ENCODE measurements around the gene SLC35F4.

Gene SLC35F4

DNA sequence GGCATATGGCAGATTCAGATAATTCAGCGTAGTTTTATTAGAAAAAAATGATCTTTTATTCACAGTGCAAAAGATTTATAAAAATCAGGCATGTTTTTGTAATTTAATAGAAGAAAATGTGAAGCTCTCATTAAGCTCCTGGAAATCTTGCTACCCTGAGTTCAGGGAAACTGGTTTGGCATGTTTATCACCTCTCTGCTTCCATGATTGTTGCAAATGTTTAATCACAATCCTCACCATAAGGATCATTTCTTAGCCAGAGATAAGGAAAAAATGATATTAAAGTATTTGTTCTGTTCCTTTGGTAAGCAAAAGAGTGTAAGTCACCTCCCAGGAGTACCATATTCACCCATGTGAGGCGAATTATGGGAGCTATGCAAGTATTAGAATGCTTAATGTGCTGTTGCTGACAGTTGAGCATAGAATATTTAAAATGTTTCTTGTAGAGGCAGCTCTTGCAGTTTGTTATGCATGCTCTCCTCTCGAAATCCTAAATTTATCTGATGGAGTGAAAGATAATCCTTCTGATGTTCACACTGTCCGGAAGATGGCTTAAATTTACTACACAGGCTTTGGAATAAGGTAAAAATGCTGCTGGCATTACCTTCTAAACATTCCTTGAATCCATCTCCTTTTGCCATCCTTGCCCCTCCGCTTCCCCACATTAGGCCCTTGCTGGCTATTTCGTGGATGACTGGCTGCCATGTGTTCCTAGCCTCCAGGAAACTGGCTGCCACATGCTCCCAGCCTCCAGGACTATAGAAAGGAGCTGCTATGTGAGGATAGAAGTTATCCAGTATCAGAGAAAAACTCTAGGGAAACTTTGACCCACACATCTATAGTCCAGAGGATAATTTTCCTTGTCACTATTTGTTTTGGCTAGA lies 256.5 kb downstream of the SLC35F4 start:
- H3K27me3 ChIP-seq (ENCODE audit: control insufficient read depth, insufficient read depth, low read length) = no peaks in the 10 kb centered on the region
- H2AFZ ChIP-seq = no peak overlapping the region
- H3K4me3 ChIP-seq (ENCODE audit: low read depth, low read length) = no peak overlapping the region
- no peak overlapping the region for H3K9ac ChIP-seq
- TF ChIP-seq, protein P1, sequence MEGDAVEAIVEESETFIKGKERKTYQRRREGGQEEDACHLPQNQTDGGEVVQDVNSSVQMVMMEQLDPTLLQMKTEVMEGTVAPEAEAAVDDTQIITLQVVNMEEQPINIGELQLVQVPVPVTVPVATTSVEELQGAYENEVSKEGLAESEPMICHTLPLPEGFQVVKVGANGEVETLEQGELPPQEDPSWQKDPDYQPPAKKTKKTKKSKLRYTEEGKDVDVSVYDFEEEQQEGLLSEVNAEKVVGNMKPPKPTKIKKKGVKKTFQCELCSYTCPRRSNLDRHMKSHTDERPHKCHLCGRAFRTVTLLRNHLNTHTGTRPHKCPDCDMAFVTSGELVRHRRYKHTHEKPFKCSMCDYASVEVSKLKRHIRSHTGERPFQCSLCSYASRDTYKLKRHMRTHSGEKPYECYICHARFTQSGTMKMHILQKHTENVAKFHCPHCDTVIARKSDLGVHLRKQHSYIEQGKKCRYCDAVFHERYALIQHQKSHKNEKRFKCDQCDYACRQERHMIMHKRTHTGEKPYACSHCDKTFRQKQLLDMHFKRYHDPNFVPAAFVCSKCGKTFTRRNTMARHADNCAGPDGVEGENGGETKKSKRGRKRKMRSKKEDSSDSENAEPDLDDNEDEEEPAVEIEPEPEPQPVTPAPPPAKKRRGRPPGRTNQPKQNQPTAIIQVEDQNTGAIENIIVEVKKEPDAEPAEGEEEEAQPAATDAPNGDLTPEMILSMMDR (IDR thresholded peaks at IDR 0.05) = no peak
- no peaks in the 10 kb centered on the region for H3K4me1 ChIP-seq
- H3K79me2 ChIP-seq = no peaks in the 10 kb centered on the region
- H3K4me2 ChIP-seq (ENCODE audit: low read length) = no peak overlapping the region
- H3K9me3 ChIP-seq (ENCODE audit: control insufficient read depth, low read length) = no peaks in the 10 kb centered on the region
- H3K36me3 ChIP-seq (ENCODE audit: control insufficient read depth, insufficient read depth, low read length) = no peaks in the 10 kb centered on the region
- no peak overlapping the region for H3K27ac ChIP-seq

DNA sequence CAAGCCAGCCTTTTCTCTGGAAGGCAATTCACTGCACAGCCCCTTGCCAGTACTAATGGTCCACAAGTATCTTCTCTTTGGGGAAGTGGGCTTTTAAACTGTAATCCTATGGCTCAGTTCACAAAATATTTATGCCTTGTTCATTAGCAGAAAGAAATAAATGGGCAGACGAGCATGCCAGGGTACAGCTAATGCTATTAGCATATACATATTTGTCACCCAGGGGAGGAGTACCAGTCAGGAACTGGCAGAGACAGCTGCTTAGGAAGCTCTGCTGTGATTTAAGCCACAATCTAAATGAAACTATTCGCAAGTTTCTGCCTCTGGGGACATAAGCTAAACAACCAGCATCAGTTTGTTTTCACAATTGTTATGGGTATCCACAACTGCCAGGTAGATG lies 258.8 kb downstream of the SLC35F4 start:
- H3K4me3 ChIP-seq (ENCODE audit: low read depth, low read length) = no peak overlapping the region
- H3K9ac ChIP-seq = no peak overlapping the region
- TF ChIP-seq, protein P1 (IDR thresholded peaks at IDR 0.05) = no peak
- H3K4me2 ChIP-seq (ENCODE audit: low read length) = no peak overlapping the region
- H3K79me2 ChIP-seq = no peaks in the 10 kb centered on the region
- no peak overlapping the region for H2AFZ ChIP-seq
- no peak overlapping the region for H3K27ac ChIP-seq
- H3K4me1 ChIP-seq = no peaks in the 10 kb centered on the region
- no peaks in the 10 kb centered on the region for H3K9me3 ChIP-seq (ENCODE audit: control insufficient read depth, low read length)
- no peaks in the 10 kb centered on the region for H3K36me3 ChIP-seq (ENCODE audit: control insufficient read depth, insufficient read depth, low read length)
- H3K27me3 ChIP-seq (ENCODE audit: control insufficient read depth, insufficient read depth, low read length) = no peaks in the 10 kb centered on the region

DNA sequence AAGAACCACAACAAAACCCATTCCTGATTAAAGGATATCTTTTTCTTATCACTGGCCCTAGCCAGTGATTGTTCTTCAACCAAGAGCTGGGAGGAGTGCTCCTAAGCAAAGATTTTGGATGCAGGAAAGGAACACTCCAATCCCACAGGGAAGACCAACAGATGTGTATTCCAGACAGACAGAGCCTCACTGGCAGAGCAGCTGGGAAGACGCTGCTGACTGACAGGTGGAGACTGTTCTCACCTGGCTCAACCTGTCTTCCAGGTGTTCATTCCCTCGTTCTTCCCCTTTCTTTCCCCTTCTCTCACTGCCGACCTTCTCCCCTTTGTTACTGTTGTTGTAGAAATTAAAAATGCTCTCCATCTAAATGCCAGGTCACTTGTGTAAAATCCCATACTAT lies 282.5 kb downstream of the SLC35F4 start:
- Histone ChIP-seq H3K9ac (no peak overlapping the region), H3K4me1 (no peaks in the 10 kb centered on the region), H3K4me3 (ENCODE audit: low read depth, low read length) (no peak overlapping the region), H3K27ac (no peak overlapping the region), H3K27me3 (ENCODE audit: control insufficient read depth, insufficient read depth, low read length) (no peaks in the 10 kb centered on the region), H3K4me2 (ENCODE audit: low read length) (no peak overlapping the region), H3K36me3 (ENCODE audit: control insufficient read depth, insufficient read depth, low read length) (no peaks in the 10 kb centered on the region), H2AFZ (no peak overlapping the region), H3K9me3 (ENCODE audit: control insufficient read depth, low read length) (no peaks in the 10 kb centered on the region), H3K79me2 (no peaks in the 10 kb centered on the region)
- TF ChIP-seq, protein P1 (IDR thresholded peaks at IDR 0.05) = no peak

DNA sequence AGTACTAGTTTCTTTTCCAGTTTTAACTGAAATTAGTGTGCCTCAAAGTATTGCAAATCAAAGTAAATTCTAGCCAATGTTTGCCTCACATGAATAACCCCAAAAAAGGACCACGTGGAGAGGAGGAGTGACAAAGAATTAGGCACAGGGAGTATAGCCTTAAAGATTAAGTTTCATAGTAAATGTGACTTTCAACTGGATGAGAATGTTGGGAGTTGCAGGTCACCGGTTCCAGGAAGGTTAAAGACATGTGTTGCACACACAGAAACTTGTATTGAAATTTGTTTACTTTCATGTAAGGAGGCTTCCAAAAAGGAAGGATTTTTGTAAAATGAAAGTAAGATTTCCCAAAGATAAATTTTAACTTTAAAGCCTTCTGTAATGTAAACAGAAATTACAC lies 283.1 kb downstream of the SLC35F4 start:
- H3K9ac ChIP-seq = no peak overlapping the region
- TF ChIP-seq, protein P1 (IDR thresholded peaks at IDR 0.05) = no peak

DNA sequence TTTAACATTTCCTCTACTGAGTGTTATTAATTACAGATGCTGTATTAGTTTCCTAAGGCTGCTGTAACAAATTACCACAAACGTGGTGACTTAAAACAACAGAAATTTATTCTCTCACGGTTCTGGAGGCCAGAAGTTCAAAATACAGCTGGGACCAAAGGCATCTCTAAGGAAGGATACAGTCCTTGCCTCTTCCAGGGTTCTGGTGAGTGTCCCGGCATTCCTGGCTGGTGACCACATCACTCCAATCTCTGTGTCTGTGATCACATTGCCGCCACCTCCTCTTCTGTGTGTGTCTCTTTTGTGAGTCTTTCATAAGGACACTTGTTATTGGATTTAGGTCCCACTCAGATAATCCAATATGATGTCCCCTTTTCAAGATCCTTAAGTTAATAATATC lies 287.1 kb downstream of the SLC35F4 start:
- H3K27me3 ChIP-seq (ENCODE audit: control insufficient read depth, insufficient read depth, low read length) = no peaks in the 10 kb centered on the region
- no peak overlapping the region for H2AFZ ChIP-seq
- no peaks in the 10 kb centered on the region for H3K9me3 ChIP-seq (ENCODE audit: control insufficient read depth, low read length)
- H3K36me3 ChIP-seq (ENCODE audit: control insufficient read depth, insufficient read depth, low read length) = no peaks in the 10 kb centered on the region
- H3K9ac ChIP-seq = no peak overlapping the region
- no peaks in the 10 kb centered on the region for H3K79me2 ChIP-seq
- TF ChIP-seq, protein P1 (IDR thresholded peaks at IDR 0.05) = no peak
- H3K4me1 ChIP-seq = no peaks in the 10 kb centered on the region
- H3K27ac ChIP-seq = no peak overlapping the region
- no peak overlapping the region for H3K4me3 ChIP-seq (ENCODE audit: low read depth, low read length)
- no peak overlapping the region for H3K4me2 ChIP-seq (ENCODE audit: low read length)

More for the DNA sequence above, 283.1 kb downstream of the SLC35F4 start:
- no peak overlapping the region for H3K4me2 ChIP-seq (ENCODE audit: low read length)
- no peaks in the 10 kb centered on the region for H3K27me3 ChIP-seq (ENCODE audit: control insufficient read depth, insufficient read depth, low read length)
- H2AFZ ChIP-seq = no peak overlapping the region
- H3K4me1 ChIP-seq = no peaks in the 10 kb centered on the region
- H3K27ac ChIP-seq = no peak overlapping the region
- no peaks in the 10 kb centered on the region for H3K9me3 ChIP-seq (ENCODE audit: control insufficient read depth, low read length)
- H3K79me2 ChIP-seq = no peaks in the 10 kb centered on the region
- H3K4me3 ChIP-seq (ENCODE audit: low read depth, low read length) = no peak overlapping the region
- H3K36me3 ChIP-seq (ENCODE audit: control insufficient read depth, insufficient read depth, low read length) = no peaks in the 10 kb centered on the region

All from parathyroid adenoma (tissue), 2 donors.